Right ventricle myocardium superior (tissue), 1 donor: ENCODE measurements around the gene NDUFS1. TPM values are rescaled to one million over a fixed set of nuclear protein-coding genes. Genes with fewer than 3 reads are reported as not detected.
"Not testable (repeated sequence)": the region's sequence is repeated elsewhere in the genome, so short reads cannot be mapped to it uniquely, and the experiment has no call there.

Experiments
- ATAC-seq: fragments of 200-7000 bp; cut with Tn5 transposase; one replicate; pipeline ENCODE4 v1.9.1; 2020; ENCODE audit warnings: mild to moderate bottlenecking; ENCODE audit not compliant: poor library complexity
- DNase-seq: peaks from one replicate; pipeline ENCODE4 v3.0.0-alpha.2; 2020
- intact Hi-C: fragments of 100-400 bp; cut with DNase I; formaldehyde crosslinking; loops from one replicate; pipeline ENCODE4 v1.11.2; 2022
- long read RNA-seq: library from polyadenylated mRNA; unstranded; transcript quantifications from one replicate; pipeline ENCODE4 v2.0.0, GENCODE V29; 2021
- total RNA-seq: library from RNA; stranded (reverse); fragmentation: NEBNext Ultra II Directional; extraction: Animal tissue kit (Norgen Biotek cat#: 25700); gene quantifications from one replicate; pipeline ENCODE4 v1.2.1, GENCODE V29; 2021
- donor health status: DM: no; HTN: yes; CAD: no; lungs with severe emphysema.

NDUFS1 gene
- total RNA-seq: 484 TPM
- long read RNA-seq, full-length matches to known transcripts: 714 of 820 reads
- long read RNA-seq, partial matches to known transcripts: 63 of 820 reads
- long read RNA-seq, other reads (novel, unspliced or antisense): 43 of 820 reads

DNA sequence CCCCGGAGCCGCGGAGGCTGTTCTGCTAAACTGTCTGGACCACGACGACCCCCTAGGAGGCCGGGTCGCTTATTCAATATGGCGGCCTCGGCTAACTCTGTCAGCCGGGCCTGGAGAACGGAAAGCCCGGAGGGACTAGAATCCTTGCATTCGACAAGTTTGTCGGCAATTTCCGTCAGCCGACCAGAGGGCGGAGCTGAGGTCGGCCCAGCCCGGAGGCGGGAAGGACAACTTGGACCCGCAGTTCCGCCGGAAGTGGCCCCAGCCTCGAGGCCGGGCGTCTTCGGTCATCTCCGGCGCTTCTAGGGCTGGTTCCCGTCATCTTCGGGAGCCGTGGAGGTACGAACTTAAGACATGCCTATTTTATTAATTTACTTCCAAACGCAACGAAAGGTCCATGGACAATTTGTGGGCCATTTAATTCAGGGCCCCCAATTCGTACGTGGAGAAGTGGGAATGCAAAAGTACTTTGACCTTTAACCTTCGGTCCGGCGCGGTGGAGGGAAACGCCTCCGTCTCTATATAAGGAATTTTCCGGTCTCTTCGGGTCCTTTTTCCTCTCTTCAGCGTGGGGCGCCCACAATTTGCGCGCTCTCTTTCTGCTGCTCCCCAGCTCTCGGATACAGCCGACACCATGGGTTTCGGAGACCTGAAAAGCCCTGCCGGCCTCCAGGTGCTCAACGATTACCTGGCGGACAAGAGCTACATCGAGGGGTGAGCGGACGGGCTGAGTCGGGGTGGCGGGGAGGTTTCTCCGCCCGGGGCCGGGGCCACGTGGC, at the start of gene NDUFS1, which contains the start of gene EEF1B2:
Gene NDUFS1 (minus strand): TSS at position 99 of the 779 bp plus-strand sequence. CDS start 5,766 bp downstream, outside the sequence.
Gene EEF1B2 (plus strand): TSS at position 550 of the 779 bp plus-strand sequence. CDS start 85 bp downstream, at position 635.
- peak; percentile 96 for ATAC-seq
- peak; percentile 97 for DNase-seq
- intact Hi-C loops: no loop called here

GRCh38 chr2:206208900-206209299, 49.7 kb upstream of the NDUFS1 start:
- intact Hi-C loops: no loop called here
- no peak for ATAC-seq

GRCh38 chr2:206207316-206207715, 48.1 kb upstream of the NDUFS1 start:
- DNase-seq, intact Hi-C loops, ATAC-seq: not testable (repeated sequence)

More at GRCh38 chr2:206208900-206209299, 49.7 kb upstream of the NDUFS1 start:
- no peak for DNase-seq

DNA sequence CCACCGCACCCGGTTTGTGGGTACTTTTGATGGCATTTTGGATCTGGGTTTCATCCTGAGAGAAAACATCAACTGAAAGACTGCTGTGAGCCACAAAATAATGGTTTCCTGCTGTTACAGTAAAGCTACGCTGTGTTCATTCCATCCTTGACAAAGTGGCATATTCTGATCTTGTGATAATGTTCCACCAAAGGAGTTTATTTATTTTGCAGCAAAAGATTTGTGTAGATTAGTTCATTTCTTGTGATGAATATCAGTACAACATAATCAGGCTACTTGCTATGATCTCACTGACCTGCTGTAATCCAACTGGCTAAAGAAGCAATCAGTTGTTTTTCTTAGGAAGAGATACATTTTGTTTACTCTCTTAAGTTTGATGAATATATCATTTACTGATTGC, 45.5 kb upstream of the NDUFS1 start:
- no peak for DNase-seq
- intact Hi-C loops: no loop called here

GRCh38 chr2:206203331-206203730, 44.1 kb upstream of the NDUFS1 start:
- intact Hi-C loops: no loop called here
- ATAC-seq: no peak

More for the DNA sequence above, 45.5 kb upstream of the NDUFS1 start:
- no peak for ATAC-seq

DNA sequence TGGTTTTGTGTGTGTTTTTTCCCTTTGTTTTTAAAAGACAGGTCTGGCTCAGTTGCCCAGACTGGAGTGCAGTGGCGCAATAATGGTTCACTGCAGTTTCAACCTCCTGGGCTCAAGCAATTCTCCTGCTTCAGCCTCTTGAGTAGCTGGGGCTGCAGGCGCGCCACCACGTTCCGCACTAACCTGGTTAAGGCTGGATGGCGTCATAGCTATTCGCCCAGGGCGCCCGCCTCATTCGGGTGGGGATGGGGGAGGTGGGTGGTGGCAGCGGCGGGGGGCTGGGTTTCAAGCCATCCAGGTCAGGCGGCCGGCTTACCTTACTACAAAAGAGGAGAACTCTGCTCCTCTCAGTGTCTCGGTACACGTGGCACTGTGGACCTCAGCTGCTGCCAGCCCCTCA, 43.2 kb upstream of the NDUFS1 start:
- DNase-seq: no peak
- no peak for ATAC-seq
- intact Hi-C loops: no loop called here

More at GRCh38 chr2:206203331-206203730, 44.1 kb upstream of the NDUFS1 start:
- no peak for DNase-seq

DNA sequence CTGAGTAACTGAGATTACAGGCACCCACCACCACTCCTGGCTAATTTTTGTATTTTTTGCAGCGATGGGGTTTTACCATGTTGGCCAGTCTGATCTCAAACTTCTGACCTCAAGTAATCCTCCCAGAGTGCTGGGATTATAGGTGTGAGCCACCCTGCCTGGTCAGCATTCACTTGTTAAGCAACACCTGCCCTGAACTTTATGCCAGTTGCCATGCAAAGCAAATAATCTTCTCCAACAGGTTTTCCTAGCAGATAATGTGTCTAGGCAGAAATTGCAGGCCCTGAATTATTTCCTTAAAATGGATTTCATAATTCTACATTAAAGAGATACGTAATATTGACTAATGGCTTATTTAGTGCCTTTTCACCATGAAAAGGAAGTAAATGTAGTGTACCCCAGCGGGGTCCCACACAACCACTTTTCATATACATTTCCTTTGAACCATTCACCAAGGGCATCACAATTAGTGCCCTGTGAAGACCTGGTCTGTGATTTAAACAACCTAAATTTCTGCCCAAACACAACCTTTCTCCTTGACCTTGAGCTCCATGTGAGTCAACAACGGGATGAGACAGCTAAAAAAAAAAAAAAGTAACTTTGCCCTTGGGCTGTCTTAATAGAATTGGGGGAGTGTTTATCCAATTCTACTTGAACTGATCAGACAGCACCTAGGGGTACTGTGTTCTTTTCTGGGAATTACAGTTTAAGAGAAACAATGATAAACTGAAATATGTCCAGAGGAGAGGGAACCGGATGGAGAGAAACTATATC, 42.0 kb upstream of the NDUFS1 start:
- no peak for ATAC-seq
- intact Hi-C loops: no loop called here
- no peak for DNase-seq

GRCh38 chr2:206198677-206199076, 39.4 kb upstream of the NDUFS1 start:
- ATAC-seq: peak; percentile 84
- intact Hi-C loops: no loop called here
- no peak for DNase-seq

GRCh38 chr2:206193671-206194357, 34.6 kb upstream of the NDUFS1 start:
- intact Hi-C loops: no loop called here
- DNase-seq (no peak), ATAC-seq (peak; percentile 51)

DNA sequence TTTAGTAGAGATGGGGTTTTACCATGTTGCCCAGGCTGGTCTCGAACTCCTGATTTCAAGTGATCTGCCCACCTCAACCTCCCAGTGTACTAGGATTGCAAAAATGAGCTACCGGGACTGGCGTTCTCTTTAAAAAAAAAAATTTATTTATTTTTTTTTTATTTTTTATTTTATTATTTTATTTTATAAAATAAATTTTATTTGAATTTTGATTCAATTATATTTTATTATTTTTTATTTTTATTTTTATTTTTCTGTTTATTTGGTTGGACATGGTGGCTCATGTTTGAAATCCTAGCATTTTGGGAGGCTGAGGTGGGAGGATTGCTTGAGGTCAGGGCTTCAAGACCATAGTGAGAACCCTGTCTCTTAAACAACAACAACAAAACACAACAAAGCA, 32.9 kb upstream of the NDUFS1 start:
- ATAC-seq: no peak
- intact Hi-C loops: no loop called here
- no peak for DNase-seq

GRCh38 chr2:206190689-206191088, 31.4 kb upstream of the NDUFS1 start:
- intact Hi-C loops: no loop called here
- DNase-seq (no peak), ATAC-seq (no peak)

- ATAC-seq (no peak), DNase-seq (no peak)
- intact Hi-C loops: no loop called here
Observed at GRCh38 chr2:206190111-206190510, 30.9 kb upstream of the NDUFS1 start.

- DNase-seq: no peak
- intact Hi-C loops: no loop called here
Observed at GRCh38 chr2:206189691-206190090, 30.4 kb upstream of the NDUFS1 start.

GRCh38 chr2:206181526-206181925, 22.3 kb upstream of the NDUFS1 start:
- ATAC-seq, intact Hi-C loops, DNase-seq: not testable (repeated sequence)

More at GRCh38 chr2:206189691-206190090, 30.4 kb upstream of the NDUFS1 start:
- no peak for ATAC-seq

- DNase-seq (no peak), ATAC-seq (no peak)
- intact Hi-C loops: no loop called here
Observed at GRCh38 chr2:206176901-206177300, 17.7 kb upstream of the NDUFS1 start.

GRCh38 chr2:206176121-206176520, 16.9 kb upstream of the NDUFS1 start:
- DNase-seq: no peak
- ATAC-seq: no peak
- intact Hi-C loops: no loop called here

DNA sequence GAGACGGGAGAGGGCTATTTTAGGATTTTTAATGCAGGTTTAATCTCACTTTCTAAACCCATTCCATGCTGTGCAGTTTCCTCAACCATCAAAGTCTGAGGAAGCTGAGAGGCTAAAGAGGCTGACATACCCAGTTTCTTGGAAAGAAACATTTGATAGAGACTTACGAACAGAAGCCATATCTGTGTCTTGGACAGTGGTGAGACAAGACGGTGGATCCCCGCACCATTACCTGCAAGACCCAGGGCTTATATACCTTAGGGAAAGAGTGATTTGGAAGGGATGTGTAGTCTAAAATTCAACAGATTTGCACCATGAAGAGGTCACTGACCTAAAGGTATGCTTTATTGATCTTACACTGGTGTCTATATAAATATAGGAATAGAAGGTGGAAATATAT, 13.9 kb upstream of the NDUFS1 start:
- ATAC-seq (no peak), DNase-seq (no peak)
- intact Hi-C loops: no loop called here

DNA sequence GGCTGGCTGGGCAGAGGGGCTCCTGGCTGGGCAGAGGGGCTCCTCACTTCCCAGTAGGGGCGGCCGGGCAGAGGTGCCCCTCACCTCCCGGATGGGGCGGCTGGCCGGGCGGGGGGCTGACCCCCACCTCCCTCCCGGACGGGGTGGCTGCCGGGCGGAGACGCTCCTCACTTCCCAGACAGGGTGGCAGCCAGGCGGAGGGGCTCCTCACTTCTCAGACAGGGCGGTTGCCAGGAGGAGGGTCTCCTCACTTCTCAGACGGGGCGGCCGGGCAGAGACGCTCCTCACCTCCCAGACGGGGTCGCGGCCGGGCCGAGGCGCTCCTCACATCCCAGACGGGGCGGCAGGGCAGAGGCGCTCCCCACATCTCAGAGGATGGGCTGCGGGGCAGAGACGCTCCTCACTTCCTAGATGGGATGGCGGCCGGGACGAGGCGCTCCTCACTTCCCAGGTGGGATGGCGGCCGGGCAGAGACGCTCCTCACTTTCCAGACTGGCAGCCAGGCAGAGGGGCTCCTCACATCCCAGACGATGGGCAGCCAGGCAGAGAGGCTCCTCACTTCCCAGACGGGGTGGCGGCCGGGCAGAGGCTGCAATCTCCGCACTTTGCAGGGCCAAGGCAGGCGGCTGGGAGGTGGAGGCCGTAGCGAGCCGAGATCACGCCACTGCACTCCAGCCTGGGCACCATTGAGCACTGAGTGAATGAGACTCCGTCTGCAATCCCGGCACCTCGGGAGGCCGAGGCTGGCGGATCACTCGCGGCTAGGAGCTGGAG, 12.6 kb upstream of the NDUFS1 start:
- intact Hi-C loops, DNase-seq, ATAC-seq: not testable (repeated sequence)
